ENCODE data around the gene ENOPH1. TPM values are rescaled to one million over a fixed set of nuclear protein-coding genes. Genes with fewer than 3 reads are reported as not detected.
"Not testable (repeated sequence)": the region's sequence is repeated elsewhere in the genome, so short reads cannot be mapped to it uniquely, and the experiment has no call there.

ENOPH1 gene
- 10 to 100 TPM; 69.2 to 70.8 TPM for total RNA-seq

DNA sequence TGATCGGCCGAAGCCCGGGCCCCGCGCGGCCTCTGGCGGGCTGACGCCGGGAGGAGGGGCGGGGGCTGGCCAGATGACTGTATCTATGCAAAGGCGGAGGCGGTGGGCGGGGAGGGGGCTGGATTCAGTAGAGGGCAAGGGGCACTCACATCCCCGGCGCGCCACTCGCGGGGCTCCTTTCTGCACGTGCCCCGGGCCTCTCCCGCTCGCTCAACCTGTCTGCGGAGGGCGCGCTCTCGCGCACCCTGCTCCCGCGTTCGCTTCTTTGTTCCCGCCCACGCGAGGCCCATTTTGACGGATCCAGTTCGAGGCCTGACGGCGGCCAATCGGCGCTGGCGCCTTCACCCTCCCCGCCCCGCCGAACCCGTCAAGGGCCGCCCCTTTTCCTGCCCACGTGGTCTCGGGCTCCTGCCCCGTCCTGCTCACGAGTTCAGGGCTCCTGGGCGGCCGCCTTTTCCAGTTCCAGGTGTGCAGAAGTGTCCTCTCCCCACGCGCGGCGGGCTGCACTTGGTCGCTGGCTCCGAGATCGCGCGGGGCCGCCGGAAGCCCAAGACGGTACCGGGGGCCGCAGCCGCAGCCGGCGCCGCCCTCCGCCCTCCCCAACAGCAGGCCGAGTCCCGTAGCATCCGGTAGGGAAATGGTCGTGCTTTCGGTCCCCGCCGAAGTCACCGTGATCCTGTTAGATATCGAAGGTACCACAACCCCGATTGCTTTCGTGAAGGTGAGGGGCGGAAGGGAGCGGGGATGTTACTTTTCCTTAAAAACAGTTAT is at the start of gene ENOPH1, which contains the start of gene HNRNPDL:
ENOPH1 (plus strand) TSS at position 398 of the 771 bp plus-strand sequence; CDS start at position 638, 240 bp downstream.
HNRNPDL (minus strand) TSS at position 270 of the 771 bp plus-strand sequence. CDS start 772 bp downstream, outside the sequence.
- peaks cover 59% of the 10 kb centered on the region for H3K36me3 Mint-ChIP-seq
- H3K27me3 Mint-ChIP-seq, result no peaks in the 10 kb centered on the region
- peak; percentile 99 for DNase-seq
- H3K4me1 Mint-ChIP-seq (ENCODE audit: low read depth), result peaks cover 55% of the 10 kb centered on the region
- no peaks in the 10 kb centered on the region for H3K9me3 Mint-ChIP-seq
- H3K27ac Mint-ChIP-seq, result peak within 1 kb of the TSS; percentile 97
- CTCF ChIA-PET, result interaction anchor here (1.4 to 4.2 kb wide), 2 partner anchors 59 to 69 kb away, joined by 10 to 25 read pairs; no protein-coding TSS in a partner anchor
- POLR2A ChIA-PET, result interaction anchor here (1.1 to 4.0 kb wide), 6 partner anchors 11 to 69 kb away, joined by 3 to 57 read pairs (median 16); partner anchors contain the start of gene HNRNPD
- H3K4me3 Mint-ChIP-seq, result peak within 1 kb of the TSS; percentile 99
- intact Hi-C loops (cut with micrococcal nuclease), result loop anchor here (1.0 to 5.0 kb wide), 6 partner anchors 145 to 1027 kb away; partner anchors contain the start of genes COQ2, HELQ, LIN54 and MRPS18C

DNA sequence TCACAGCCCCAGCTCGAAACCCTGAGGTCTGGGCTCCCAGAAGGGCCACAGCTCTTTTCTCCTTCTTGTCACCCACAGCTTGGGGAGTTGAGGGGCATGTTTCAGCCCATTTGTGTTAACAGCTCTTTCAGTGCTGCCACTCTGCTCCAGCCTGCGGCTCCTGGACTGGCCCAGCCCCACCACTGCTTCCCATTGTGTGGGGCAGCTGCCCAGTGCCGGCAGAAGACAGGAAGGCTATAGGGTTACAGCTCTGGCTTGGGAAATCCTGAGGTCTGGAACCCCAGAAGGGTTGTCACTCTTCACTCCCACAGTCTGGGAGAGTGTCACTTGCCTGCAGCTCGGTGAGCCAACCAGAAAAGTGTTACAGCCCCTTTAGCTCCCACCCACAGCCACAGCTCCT is 49.6 kb upstream of the ENOPH1 start:
- Mint-ChIP-seq H3K4me3 (no peak overlapping the region), H3K36me3 (peaks cover 6% of the 10 kb centered on the region), H3K9me3 (no peaks in the 10 kb centered on the region), H3K27me3 (no peaks in the 10 kb centered on the region), H3K27ac (no peak overlapping the region), H3K4me1 (ENCODE audit: low read depth) (peaks cover 15% of the 10 kb centered on the region)
- CTCF ChIA-PET, result no interaction called here
- intact Hi-C loops (cut with micrococcal nuclease), result no loop called here
- no peak for DNase-seq
- POLR2A ChIA-PET, result interaction anchor here (1.0 to 1.2 kb wide), 2 partner anchors 39 to 61 kb away, joined by 3 read pairs; no protein-coding TSS in a partner anchor

DNA sequence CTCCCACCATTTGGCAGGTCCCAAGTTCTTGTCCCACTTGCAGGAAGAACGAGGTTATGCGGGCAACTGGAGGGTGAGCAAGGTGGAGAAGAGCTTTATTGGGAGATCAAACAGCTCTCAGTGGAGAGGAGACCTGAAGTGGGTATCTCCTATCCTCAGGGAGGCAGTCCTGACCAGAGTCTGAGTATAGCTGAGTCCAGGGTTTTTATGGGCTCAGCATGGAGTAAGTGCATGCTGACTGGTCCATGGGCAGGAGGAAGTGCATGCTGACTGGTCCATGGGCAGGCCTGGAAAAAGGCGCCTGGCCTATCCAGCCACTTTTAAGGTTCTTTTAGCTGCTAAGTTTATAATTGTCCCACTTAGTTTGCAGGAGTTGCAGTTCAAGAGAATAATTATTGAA is 49.2 kb upstream of the ENOPH1 start:
- intact Hi-C loops (cut with micrococcal nuclease), result no loop called here
- Mint-ChIP-seq H3K9me3 (no peaks in the 10 kb centered on the region), H3K27ac (no peak overlapping the region), H3K27me3 (no peaks in the 10 kb centered on the region), H3K36me3 (peaks cover 6% of the 10 kb centered on the region), H3K4me3 (no peak overlapping the region), H3K4me1 (ENCODE audit: low read depth) (peaks cover 11% of the 10 kb centered on the region)
- DNase-seq, result no peak
- ChIA-PET POLR2A (interaction anchor here (1.0 kb wide), 1 partner anchor 39 kb away, joined by 3 read pairs; no protein-coding TSS in a partner anchor), CTCF (interaction anchor here (1.1 kb wide), 1 partner anchor 48 kb away, joined by 3 read pairs; no protein-coding TSS in a partner anchor)

DNA sequence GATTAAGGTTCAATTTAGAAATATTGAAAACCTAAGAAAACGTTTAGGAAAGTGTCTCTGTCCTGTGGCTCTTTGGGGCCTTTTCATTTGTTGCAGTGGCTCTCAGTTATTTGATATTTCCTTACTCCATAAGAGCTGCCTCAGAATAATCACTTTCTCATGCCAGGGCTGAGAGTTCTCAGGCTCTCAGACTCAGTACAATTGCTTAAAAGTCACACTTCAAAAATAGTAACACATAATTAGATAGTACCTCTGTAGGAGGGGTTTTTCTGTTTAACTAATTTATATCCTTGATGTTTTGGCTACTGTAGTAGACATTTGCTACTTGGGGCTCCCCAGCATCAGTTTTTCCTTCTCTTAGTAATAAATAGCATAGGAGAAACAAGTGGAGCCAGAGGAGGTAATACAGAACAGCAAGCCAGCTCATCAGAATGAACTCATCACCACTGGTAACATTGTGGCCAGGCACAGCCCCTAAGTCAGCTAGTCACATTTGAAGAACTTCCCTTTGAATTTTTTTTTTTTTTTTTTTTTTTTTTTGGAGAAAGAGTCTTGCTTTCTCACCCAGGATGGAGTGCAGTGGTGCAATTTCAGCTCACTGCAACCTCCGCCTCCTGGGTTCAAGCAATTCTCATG is 48.6 kb upstream of the ENOPH1 start:
- Mint-ChIP-seq H3K27me3 (no peaks in the 10 kb centered on the region), H3K4me1 (ENCODE audit: low read depth) (peaks cover 7% of the 10 kb centered on the region), H3K36me3 (peaks cover 5% of the 10 kb centered on the region), H3K9me3 (no peaks in the 10 kb centered on the region), H3K27ac (no peak overlapping the region), H3K4me3 (no peak overlapping the region)
- DNase-seq, result no peak
- ChIA-PET POLR2A (interaction anchor here (1.0 kb wide), 1 partner anchor 38 kb away, joined by 3 read pairs; no protein-coding TSS in a partner anchor), CTCF (interaction anchor here (1.1 kb wide), 1 partner anchor 48 kb away, joined by 3 read pairs; no protein-coding TSS in a partner anchor)
- intact Hi-C loops (cut with micrococcal nuclease), result no loop called here

DNA sequence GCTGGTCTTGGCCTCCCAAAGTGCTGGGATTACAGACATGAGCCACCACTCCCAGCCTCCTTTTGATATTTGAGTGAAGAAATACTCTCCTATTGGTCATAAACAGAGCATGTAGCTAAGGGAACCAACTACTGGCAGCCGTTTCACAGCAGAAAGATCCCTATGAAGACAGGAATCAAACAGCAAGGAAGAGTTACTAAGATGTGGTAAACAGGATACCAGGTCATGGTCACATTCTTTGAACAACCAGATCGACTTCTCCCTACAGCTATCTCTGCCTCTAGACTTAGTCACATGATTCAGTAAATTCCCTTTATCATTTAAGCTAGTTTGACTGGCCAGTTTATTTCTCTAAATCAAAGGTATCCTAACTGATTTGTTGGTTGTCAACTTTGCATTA is 47.6 kb upstream of the ENOPH1 start:
- Mint-ChIP-seq H3K9me3 (no peaks in the 10 kb centered on the region), H3K36me3 (peaks cover 3% of the 10 kb centered on the region), H3K27ac (no peak overlapping the region), H3K4me3 (no peak overlapping the region), H3K4me1 (ENCODE audit: low read depth) (peaks cover 6% of the 10 kb centered on the region), H3K27me3 (no peaks in the 10 kb centered on the region)
- POLR2A ChIA-PET, result interaction anchor here (1.0 to 1.1 kb wide), 2 partner anchors 42 to 47 kb away, joined by 3 to 4 read pairs; no protein-coding TSS in a partner anchor
- CTCF ChIA-PET, result no interaction called here
- intact Hi-C loops (cut with micrococcal nuclease), result no loop called here
- DNase-seq, result no peak

DNA sequence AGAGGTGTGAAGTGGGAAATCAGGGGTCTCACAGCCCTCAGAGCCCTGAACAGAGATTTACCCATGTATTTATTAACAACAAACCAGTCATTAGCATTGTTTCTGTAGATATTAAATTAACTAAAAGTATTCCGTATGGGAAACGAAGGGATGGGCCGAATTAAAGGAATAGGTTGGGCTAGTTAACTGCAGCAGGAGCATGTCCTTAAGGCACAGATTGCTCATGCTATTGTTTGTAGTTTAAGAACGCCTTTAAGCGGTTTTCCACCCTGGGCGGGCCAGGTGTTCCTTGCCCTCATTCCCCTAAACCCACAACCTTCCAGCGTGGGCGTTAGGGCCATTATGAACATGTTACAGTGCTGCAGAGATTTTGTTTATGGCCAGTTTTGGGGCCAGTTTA is 44.1 kb upstream of the ENOPH1 start:
- H3K27ac Mint-ChIP-seq; H3K4me3 Mint-ChIP-seq; DNase-seq; CTCF ChIA-PET; H3K36me3 Mint-ChIP-seq; H3K27me3 Mint-ChIP-seq; intact Hi-C loops (cut with micrococcal nuclease); H3K4me1 Mint-ChIP-seq (ENCODE audit: low read depth); H3K9me3 Mint-ChIP-seq: not testable (repeated sequence)
- POLR2A ChIA-PET, result interaction anchor here (1.3 kb wide), 1 partner anchor 24 kb away, joined by 3 read pairs; no protein-coding TSS in a partner anchor

DNA sequence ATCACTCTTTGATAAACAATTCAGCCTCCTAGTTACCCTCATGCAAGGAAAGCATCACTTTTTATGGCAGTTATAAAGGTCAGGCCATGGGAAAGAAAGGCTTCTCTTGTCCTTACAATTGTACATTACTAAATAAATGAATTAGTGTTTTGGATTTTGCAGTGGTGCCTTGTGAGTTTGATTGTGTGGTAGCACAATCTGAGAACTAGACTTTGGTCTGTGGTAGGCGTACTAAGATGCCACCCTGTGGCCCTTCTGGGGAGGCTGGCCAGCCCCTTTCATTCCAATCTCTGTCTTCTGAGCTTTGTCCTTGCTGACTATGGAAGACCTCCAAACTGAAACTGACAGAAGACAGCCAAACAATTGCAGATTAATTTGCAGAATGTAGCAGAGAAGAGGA is 42.0 kb upstream of the ENOPH1 start:
- H3K36me3 Mint-ChIP-seq, result no peaks in the 10 kb centered on the region
- no peaks in the 10 kb centered on the region for H3K9me3 Mint-ChIP-seq
- H3K4me1 Mint-ChIP-seq (ENCODE audit: low read depth), result no peaks in the 10 kb centered on the region
- no peak overlapping the region for H3K27ac Mint-ChIP-seq
- ChIA-PET CTCF (interaction anchor here (0.8 kb wide), 1 partner anchor 9 kb away, joined by 3 read pairs; no protein-coding TSS in a partner anchor), POLR2A (no interaction called here)
- intact Hi-C loops (cut with micrococcal nuclease), result no loop called here
- no peaks in the 10 kb centered on the region for H3K27me3 Mint-ChIP-seq
- no peak overlapping the region for H3K4me3 Mint-ChIP-seq
- no peak for DNase-seq

DNA sequence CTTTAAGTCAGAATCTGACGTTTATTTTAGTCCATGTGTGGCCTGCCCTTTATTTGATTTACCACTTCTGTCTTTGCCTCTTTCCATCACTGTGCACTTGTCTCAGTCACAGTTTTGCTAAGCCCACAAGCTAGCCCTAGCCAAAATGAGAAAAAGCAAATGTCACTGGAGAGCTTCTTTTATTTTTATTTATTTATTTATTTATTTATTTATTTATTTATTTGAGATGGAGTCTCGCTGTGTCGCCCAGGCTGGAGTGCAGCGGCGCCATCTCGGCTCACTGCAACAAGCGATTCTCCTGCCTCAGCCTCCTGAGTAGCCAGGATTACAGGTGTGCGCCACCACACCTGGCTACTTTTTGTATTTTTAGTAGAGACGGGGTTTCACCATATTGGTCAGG is 40.3 kb upstream of the ENOPH1 start:
- H3K36me3 Mint-ChIP-seq; H3K9me3 Mint-ChIP-seq; DNase-seq; CTCF ChIA-PET; H3K4me1 Mint-ChIP-seq (ENCODE audit: low read depth); POLR2A ChIA-PET; intact Hi-C loops (cut with micrococcal nuclease); H3K27ac Mint-ChIP-seq; H3K27me3 Mint-ChIP-seq; H3K4me3 Mint-ChIP-seq: not testable (repeated sequence)

DNA sequence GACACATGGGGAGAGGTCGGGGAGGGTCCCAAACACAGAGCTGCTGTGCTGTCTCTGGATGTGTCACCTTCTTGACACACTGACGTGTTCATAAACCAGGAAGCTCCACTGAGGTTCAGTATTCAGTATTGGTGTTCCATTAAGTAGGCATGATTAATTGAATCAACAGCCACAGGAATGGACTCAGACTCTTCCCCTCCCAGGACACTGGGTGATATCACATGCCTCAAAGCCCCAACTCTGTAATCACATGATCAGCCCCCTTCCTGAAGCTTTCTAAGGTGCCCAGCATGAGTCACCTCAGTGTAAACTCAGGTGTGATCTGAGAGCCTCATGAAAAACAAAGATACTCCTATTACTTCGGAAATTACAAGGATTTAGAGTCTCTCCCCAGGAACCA is 35.5 kb upstream of the ENOPH1 start:
- Mint-ChIP-seq H3K4me1 (ENCODE audit: low read depth) (no peaks in the 10 kb centered on the region), H3K36me3 (no peaks in the 10 kb centered on the region), H3K27me3 (no peaks in the 10 kb centered on the region), H3K9me3 (no peaks in the 10 kb centered on the region), H3K4me3 (no peak overlapping the region), H3K27ac (no peak overlapping the region)
- no peak for DNase-seq
- intact Hi-C loops (cut with micrococcal nuclease), result no loop called here
- ChIA-PET CTCF (interaction anchor here (0.6 kb wide), 1 partner anchor 99 kb away, joined by 3 read pairs; no protein-coding TSS in a partner anchor), POLR2A (interaction anchor here (0.5 kb wide), 1 partner anchor 138 kb away, joined by 3 read pairs; no protein-coding TSS in a partner anchor)

DNA sequence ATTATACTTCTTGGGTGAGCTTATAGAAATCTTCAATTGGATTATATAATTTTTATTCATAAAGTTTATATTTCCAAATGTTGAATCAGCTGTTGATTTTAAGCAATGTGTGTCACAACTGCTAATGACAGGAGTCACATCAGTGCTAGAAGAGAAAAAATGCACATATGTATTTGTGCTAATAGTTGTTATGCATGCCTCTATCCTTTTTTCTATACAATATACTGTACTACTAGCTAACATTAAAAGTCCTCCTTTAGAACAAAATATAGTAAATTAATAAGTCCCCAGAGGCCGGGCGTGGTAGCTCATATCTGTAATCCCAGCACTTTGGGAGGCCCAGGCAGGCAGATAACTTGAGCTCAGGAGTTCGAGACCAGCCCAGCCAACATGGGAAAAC is 32.9 kb upstream of the ENOPH1 start:
- no peaks in the 10 kb centered on the region for H3K4me1 Mint-ChIP-seq (ENCODE audit: low read depth)
- intact Hi-C loops (cut with micrococcal nuclease), result no loop called here
- H3K27me3 Mint-ChIP-seq, result peaks cover 5% of the 10 kb centered on the region
- DNase-seq, result no peak
- POLR2A ChIA-PET, result interaction anchor here (0.6 to 1.2 kb wide), 3 partner anchors 18 to 598 kb away, joined by 3 to 4 read pairs (median 3); no protein-coding TSS in a partner anchor
- no peaks in the 10 kb centered on the region for H3K36me3 Mint-ChIP-seq
- H3K27ac Mint-ChIP-seq, result no peak overlapping the region
- CTCF ChIA-PET, result interaction anchor here (0.6 to 1.3 kb wide), 3 partner anchors 10 to 308 kb away, joined by 3 read pairs; no protein-coding TSS in a partner anchor
- no peak overlapping the region for H3K4me3 Mint-ChIP-seq
- H3K9me3 Mint-ChIP-seq, result no peaks in the 10 kb centered on the region

DNA sequence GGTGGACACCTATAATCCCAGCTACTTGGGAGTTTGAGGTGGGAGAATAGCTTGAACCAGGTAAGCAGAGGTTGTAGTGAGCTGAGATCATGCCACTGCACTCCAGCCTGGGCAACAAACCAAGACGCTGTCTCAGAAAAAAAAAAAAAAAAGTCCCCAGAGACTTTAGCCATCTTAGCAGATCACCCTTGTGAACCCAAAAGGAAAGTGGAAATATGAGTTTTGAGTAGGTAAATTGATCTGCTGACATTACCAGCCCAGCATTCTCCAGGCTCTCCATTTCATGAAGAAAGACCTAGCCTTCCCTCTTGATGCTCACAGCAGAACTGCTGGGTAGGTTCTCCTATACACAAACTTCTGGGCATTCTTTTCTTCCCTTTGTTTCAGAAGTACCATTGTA is 32.1 kb upstream of the ENOPH1 start:
- Mint-ChIP-seq H3K9me3 (no peaks in the 10 kb centered on the region), H3K4me3 (no peak overlapping the region)
- POLR2A ChIA-PET, result interaction anchor here (1.2 to 1.4 kb wide), 2 partner anchors 17 to 26 kb away, joined by 3 read pairs; no protein-coding TSS in a partner anchor

DNA sequence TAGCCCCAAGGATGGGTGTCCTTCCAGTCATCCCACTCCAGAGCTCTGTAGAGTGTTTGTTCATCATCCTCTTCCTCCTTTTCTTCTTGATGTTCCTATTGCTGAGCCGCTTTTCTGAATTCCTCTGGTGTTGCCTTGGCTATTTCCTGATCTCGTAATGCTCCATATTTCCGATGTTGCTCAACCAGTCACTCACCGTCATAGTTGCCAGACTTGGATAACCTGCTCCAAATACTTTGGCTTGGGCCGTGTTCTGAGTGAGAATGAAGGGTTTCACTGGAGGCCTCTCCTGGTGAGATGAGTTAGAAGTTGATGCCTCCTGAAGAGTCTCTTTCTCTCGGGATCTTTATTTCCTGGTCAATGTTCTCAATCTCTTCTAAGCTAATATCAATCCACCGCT is 28.8 kb upstream of the ENOPH1 start:
- H3K36me3 Mint-ChIP-seq, result no peaks in the 10 kb centered on the region
- intact Hi-C loops (cut with micrococcal nuclease), result no loop called here
- H3K27me3 Mint-ChIP-seq, result peaks cover 5% of the 10 kb centered on the region
- H3K4me1 Mint-ChIP-seq (ENCODE audit: low read depth), result no peaks in the 10 kb centered on the region
- no peaks in the 10 kb centered on the region for H3K9me3 Mint-ChIP-seq
- H3K4me3 Mint-ChIP-seq, result no peak overlapping the region
- DNase-seq, result no peak
- ChIA-PET CTCF (no interaction called here), POLR2A (no interaction called here)
- H3K27ac Mint-ChIP-seq, result no peak overlapping the region

More for the DNA sequence above, 32.1 kb upstream of the ENOPH1 start:
- Mint-ChIP-seq H3K27ac (no peak overlapping the region), H3K4me1 (ENCODE audit: low read depth) (no peaks in the 10 kb centered on the region), H3K27me3 (peaks cover 5% of the 10 kb centered on the region), H3K36me3 (no peaks in the 10 kb centered on the region)
- no peak for DNase-seq
- CTCF ChIA-PET, result no interaction called here
- intact Hi-C loops (cut with micrococcal nuclease), result no loop called here

Data from activated CD4-positive, alpha-beta memory T cell treated with anti-CD3 and anti-CD28 coated beads for 36 hours (primary cell).